ENCODE measurements around the gene PRKRIP1.
A peak's percentile ranks its signal among the peaks of the same experiment; 100 is the strongest.

The PRKRIP1 gene

GRCh38 chr7:102409340-102409739 lies 13.2 kb downstream of the PRKRIP1 start:
- H3K4me3 ChIP-seq (ENCODE audit: low read depth, low read length) = no peak overlapping the region
- TF ChIP-seq CTCF (IDR thresholded peaks at IDR 0.05; ENCODE audit: low read depth, low read length) = no peak
- no peak for DNase-seq (ENCODE audit: low read depth, low spot score)
- in situ Hi-C loops (cut with HindIII; ENCODE audit: low sequenced_read_pairs) = no loop called here

- no peak overlapping the region for H3K4me3 ChIP-seq (ENCODE audit: low read depth, low read length)
- no peak for DNase-seq (ENCODE audit: low read depth, low spot score)
- in situ Hi-C loops (cut with HindIII; ENCODE audit: low sequenced_read_pairs) = loop anchor here (10.0 kb wide), 1 partner anchor 125 kb away; the partner anchor contains the start of gene SH2B2
- no peak for TF ChIP-seq CTCF (IDR thresholded peaks at IDR 0.05; ENCODE audit: low read depth, low read length)
These were observed 14.0 kb downstream of the PRKRIP1 start for GRCh38 chr7:102410123-102410522.

- no peak for TF ChIP-seq CTCF (IDR thresholded peaks at IDR 0.05; ENCODE audit: low read depth, low read length)
- no peak for DNase-seq (ENCODE audit: low read depth, low spot score)
- H3K4me3 ChIP-seq (ENCODE audit: low read depth, low read length) = no peak overlapping the region
- in situ Hi-C loops (cut with HindIII; ENCODE audit: low sequenced_read_pairs) = loop anchor here (10.0 kb wide), 1 partner anchor 126 kb away; the partner anchor contains the start of gene SH2B2
These were observed 14.8 kb downstream of the PRKRIP1 start for GRCh38 chr7:102410918-102411317.

- DNase-seq (ENCODE audit: low read depth, low spot score) = peak; percentile 38
- no peak overlapping the region for H3K4me3 ChIP-seq (ENCODE audit: low read depth, low read length)
- peak; percentile 55 for TF ChIP-seq CTCF (IDR thresholded peaks at IDR 0.05; ENCODE audit: low read depth, low read length)
- in situ Hi-C loops (cut with HindIII; ENCODE audit: low sequenced_read_pairs) = loop anchor here (10.0 kb wide), 1 partner anchor 128 kb away; the partner anchor contains the start of gene SH2B2
These were observed 16.4 kb downstream of the PRKRIP1 start for GRCh38 chr7:102412548-102412947.

GRCh38 chr7:102413091-102413490 lies 16.9 kb downstream of the PRKRIP1 start:
- no peak for DNase-seq (ENCODE audit: low read depth, low spot score)
- no peak for TF ChIP-seq CTCF (IDR thresholded peaks at IDR 0.05; ENCODE audit: low read depth, low read length)
- in situ Hi-C loops (cut with HindIII; ENCODE audit: low sequenced_read_pairs) = loop anchor here (10.0 kb wide), 1 partner anchor 128 kb away; the partner anchor contains the start of gene SH2B2
- H3K4me3 ChIP-seq (ENCODE audit: low read depth, low read length) = no peak overlapping the region

- in situ Hi-C loops (cut with HindIII; ENCODE audit: low sequenced_read_pairs) = loop anchor here (10.0 kb wide), 1 partner anchor 129 kb away; the partner anchor contains the start of gene SH2B2
- TF ChIP-seq CTCF (IDR thresholded peaks at IDR 0.05; ENCODE audit: low read depth, low read length) = no peak
- no peak for DNase-seq (ENCODE audit: low read depth, low spot score)
- H3K4me3 ChIP-seq (ENCODE audit: low read depth, low read length) = no peak overlapping the region
These were observed 17.4 kb downstream of the PRKRIP1 start for GRCh38 chr7:102413611-102414010.

Measured in astrocyte of the spinal cord (primary cell).